GM18873 (cell line): ENCODE results near the gene PSMD12.
"Not testable (repeated sequence)": the region's sequence is repeated elsewhere in the genome, so short reads cannot be mapped to it uniquely, and the experiment has no call there.

Experiments used
- ATAC-seq: cut with Tn5 transposase; IDR thresholded peaks from one replicate; pipeline ENCODE4 v1.9.1; 2021; ENCODE audit warnings: mild to moderate bottlenecking, moderate library complexity, moderate number of reproducible peaks; ENCODE audit not compliant: unreplicated experiment, low FRiP score

PSMD12 gene

DNA sequence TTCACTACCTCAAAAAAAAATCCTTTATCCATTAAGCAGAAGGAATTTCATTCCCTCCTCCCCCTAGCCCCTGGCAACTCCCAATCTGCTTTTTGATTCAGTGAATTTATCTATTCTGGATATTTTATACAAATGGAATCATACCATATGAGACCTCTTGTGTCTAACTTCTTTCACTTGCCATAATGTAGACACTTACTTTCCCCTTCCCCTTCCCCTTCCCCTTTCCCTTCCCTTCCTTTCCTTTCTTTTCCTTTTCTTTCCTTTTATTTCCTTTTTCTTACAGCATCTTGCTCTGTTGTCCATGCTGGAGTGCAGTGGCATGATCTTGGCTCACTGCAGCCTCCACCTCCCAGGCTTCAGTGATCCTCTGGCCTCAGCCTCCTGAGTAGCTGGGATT is 50.5 kb downstream of the PSMD12 start:
- no peak for ATAC-seq

- ATAC-seq: no peak
Observed at GRCh38 chr17:67312265-67312664, 54.1 kb downstream of the PSMD12 start.

GRCh38 chr17:67311575-67311974 is 54.8 kb downstream of the PSMD12 start:
- ATAC-seq: no peak

DNA sequence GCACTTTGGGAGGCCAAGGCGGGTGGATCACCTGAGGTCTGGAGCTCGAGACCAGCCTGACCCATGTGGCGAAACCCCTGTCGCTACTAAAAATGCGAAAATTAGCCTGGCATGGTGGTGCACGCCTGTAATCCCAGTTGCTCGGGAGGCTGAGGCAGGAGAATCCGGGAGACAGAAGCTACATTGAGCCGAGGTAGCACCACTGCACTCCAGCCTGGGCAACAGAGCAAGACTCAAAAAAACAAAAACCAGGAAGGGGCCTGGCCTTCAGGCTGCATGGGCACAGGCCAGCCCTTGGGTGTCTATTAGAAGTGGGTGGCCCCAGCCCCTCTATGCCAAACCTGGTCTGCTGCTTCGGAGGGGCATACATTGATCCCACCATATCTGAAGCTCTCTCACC is 56.0 kb downstream of the PSMD12 start:
- ATAC-seq: no peak

GRCh38 chr17:67305446-67306235 is 60.7 kb downstream of the PSMD12 start:
- ATAC-seq: not testable (repeated sequence)

DNA sequence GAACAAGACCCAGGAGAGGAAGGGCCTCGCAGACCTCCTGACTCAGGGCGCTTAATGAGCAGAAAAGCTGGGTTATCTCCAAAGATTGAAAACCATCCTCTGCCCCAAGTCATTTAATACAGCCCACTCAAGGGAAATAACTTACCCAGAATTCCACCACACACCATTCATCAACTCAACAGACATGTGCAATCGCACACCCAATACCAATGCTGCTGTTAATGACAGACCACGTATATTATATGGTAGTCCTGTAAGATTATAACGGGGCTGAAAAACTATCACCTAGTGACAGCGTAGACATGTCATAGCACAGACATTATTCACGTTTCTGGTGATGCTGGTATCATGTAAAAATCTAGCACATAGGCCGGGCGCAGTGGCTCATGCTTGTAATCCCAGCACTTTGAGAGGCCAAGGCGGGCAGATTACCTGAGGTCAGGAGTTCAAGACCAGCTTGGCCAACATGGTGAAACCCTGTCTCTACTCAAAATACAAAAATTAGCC is 68.9 kb downstream of the PSMD12 start:
- no peak for ATAC-seq

DNA sequence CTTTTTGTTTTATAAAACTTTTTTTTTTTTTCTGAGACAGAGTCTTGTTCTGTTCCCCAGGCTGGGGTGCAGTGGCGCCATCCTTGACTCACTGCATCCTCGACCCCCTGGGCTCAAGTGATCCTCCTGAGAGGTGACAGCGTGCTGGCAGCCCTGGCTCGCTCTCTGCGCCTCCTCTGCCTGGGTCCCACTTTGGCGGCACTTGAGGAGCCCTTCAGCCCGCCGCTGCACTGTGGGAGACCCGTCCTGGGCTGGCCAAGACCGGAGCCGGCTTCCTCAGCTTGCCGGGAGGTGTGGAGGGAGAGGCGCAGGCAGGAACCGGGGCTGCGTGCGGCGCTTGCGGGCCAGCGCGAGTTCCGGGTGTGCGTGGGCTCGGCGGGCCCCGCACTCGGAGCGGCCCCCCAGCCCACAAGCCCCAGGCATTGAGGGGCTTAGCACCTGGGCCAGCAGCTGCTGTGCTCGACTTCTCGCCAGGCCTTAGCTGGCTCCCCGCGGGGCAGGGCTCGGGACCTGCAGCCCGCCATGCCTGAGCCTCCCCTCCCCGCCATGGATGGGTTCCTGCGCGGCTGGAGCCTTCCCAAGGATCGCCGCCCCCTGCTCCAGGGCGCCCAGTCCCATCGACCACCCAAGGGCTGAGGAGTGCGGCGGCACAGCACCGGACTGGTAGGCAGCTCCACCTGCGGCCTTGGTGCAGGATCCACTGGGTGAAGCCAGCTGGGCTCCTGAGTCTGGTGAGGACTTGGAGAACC is 71.8 kb downstream of the PSMD12 start:
- ATAC-seq: no peak

GRCh38 chr17:67293251-67294203 is 72.8 kb downstream of the PSMD12 start:
- ATAC-seq: no peak

DNA sequence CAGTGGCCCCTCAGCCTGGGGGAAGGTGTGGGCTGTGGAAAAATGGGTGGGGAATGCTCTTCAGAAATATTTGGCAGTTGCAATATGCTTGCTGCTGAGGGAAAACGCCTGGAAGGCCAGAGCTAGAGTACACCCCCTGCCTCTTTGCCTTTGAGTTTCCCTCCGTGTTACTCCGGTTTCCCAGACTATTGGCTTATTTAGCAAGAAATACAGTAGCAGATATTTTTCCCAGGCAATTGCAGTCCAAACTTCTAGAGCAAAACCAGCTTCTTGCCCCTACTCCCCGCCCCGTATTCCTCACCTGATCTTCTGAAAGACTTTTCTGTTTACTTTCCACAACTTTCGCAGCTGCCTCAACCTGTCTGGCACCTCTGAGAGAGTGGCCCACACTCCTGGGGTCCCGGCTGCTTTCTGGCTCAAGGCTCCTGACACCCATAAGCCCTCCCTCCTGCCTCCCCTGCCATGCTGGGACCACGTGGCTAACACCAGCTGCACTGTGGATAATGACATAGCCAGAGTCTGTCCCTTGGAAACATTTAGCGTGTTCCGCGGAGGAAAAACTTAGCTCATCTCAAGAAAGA is 75.6 kb downstream of the PSMD12 start:
- ATAC-seq: no peak

- ATAC-seq: no peak
Observed at GRCh38 chr17:67290244-67290643, 76.1 kb downstream of the PSMD12 start.

GRCh38 chr17:67289181-67289876 is 77.0 kb downstream of the PSMD12 start:
- ATAC-seq: no peak
